ENCODE results near the gene ATP2B2.

The ATP2B2 gene

GRCh38 chr3:10328460-10329071 is 176.8 kb downstream of the ATP2B2 start:
- no peak for DNase-seq (ENCODE audit: low read depth)

GRCh38 chr3:10327592-10327991 is 177.8 kb downstream of the ATP2B2 start:
- no peak for DNase-seq (ENCODE audit: low read depth)

- no peak for DNase-seq (ENCODE audit: low read depth)
Observed at GRCh38 chr3:10322352-10322710, 183.1 kb downstream of the ATP2B2 start.

GRCh38 chr3:10321630-10322351 is 183.6 kb downstream of the ATP2B2 start:
- no peak for DNase-seq (ENCODE audit: low read depth)

- no peak for DNase-seq (ENCODE audit: low read depth)
Observed at GRCh38 chr3:10320320-10320677, 185.1 kb downstream of the ATP2B2 start.

- DNase-seq (ENCODE audit: low read depth), result no peak
Observed at GRCh38 chr3:10319804-10320203, 185.6 kb downstream of the ATP2B2 start.

- no peak for DNase-seq (ENCODE audit: low read depth)
Observed at GRCh38 chr3:10319251-10319650, 186.1 kb downstream of the ATP2B2 start.

GRCh38 chr3:10317961-10318350 is 187.4 kb downstream of the ATP2B2 start:
- no peak for DNase-seq (ENCODE audit: low read depth)

GRCh38 chr3:10317311-10317960 is 187.9 kb downstream of the ATP2B2 start:
- no peak for DNase-seq (ENCODE audit: low read depth)

- no peak for DNase-seq (ENCODE audit: low read depth)
Observed at GRCh38 chr3:10315771-10316344, 189.5 kb downstream of the ATP2B2 start.

GRCh38 chr3:10315101-10315500 is 190.3 kb downstream of the ATP2B2 start:
- no peak for DNase-seq (ENCODE audit: low read depth)

GRCh38 chr3:10312861-10313260 is 192.5 kb downstream of the ATP2B2 start:
- no peak for DNase-seq (ENCODE audit: low read depth)

- DNase-seq (ENCODE audit: low read depth), result no peak
Observed at GRCh38 chr3:10312391-10312790, 193.0 kb downstream of the ATP2B2 start.

GRCh38 chr3:10311710-10312109 is 193.7 kb downstream of the ATP2B2 start:
- DNase-seq (ENCODE audit: low read depth), result no peak

GRCh38 chr3:10310578-10310977 is 194.8 kb downstream of the ATP2B2 start:
- DNase-seq (ENCODE audit: low read depth), result no peak

- DNase-seq (ENCODE audit: low read depth), result no peak
Observed at GRCh38 chr3:10309736-10310135, 195.7 kb downstream of the ATP2B2 start.

GRCh38 chr3:10308678-10309077 is 196.7 kb downstream of the ATP2B2 start:
- no peak for DNase-seq (ENCODE audit: low read depth)

- no peak for DNase-seq (ENCODE audit: low read depth)
Observed at GRCh38 chr3:10306156-10306555, 199.2 kb downstream of the ATP2B2 start.

- DNase-seq (ENCODE audit: low read depth), result no peak
Observed at GRCh38 chr3:10305331-10305902, 200.0 kb downstream of the ATP2B2 start.

GRCh38 chr3:10304905-10305304 is 200.5 kb downstream of the ATP2B2 start:
- DNase-seq (ENCODE audit: low read depth), result no peak

- DNase-seq (ENCODE audit: low read depth), result no peak
Observed at GRCh38 chr3:10303785-10304184, 201.6 kb downstream of the ATP2B2 start.

GRCh38 chr3:10303105-10303504 is 202.3 kb downstream of the ATP2B2 start:
- no peak for DNase-seq (ENCODE audit: low read depth)

GRCh38 chr3:10300087-10300486 is 205.3 kb downstream of the ATP2B2 start:
- DNase-seq (ENCODE audit: low read depth), result no peak
